ENCODE measurements around the gene SPANXN1.
"Not testable (repeated sequence)": the region's sequence is repeated elsewhere in the genome, so short reads cannot be mapped to it uniquely, and the experiment has no call there.

The SPANXN1 gene

GRCh38 chrX:145247203-145247602 lies at the start of gene SPANXN1:
TSS of gene SPANXN1 (plus strand) at chrX:145247503. CDS start at chrX:145247587, 84 bp downstream.
- DNase-seq (ENCODE audit: low read depth): not testable (repeated sequence)

- no peak for DNase-seq (ENCODE audit: low read depth)
Observed at GRCh38 chrX:145199078-145199477, 48.2 kb upstream of the SPANXN1 start.

GRCh38 chrX:145213504-145213903 lies 33.8 kb upstream of the SPANXN1 start:
- no peak for DNase-seq (ENCODE audit: low read depth)

GRCh38 chrX:145292218-145292617 lies 44.9 kb downstream of the SPANXN1 start:
- DNase-seq (ENCODE audit: low read depth): no peak
